Tibial nerve (tissue), 4 donors: Measurements from ENCODE around the gene ZNF319. TPM values are rescaled to one million over a fixed set of nuclear protein-coding genes. Genes with fewer than 3 reads are reported as not detected.

Experiments
- DNase-seq, 2 donors: peaks; one replicate each; pipeline ENCODE4 v3.0.0-alpha.2; 2019; ENCODE audit warnings: low spot score in 2 of 2
- H3K27ac ChIP-seq, 4 donors: fragments of 200-600 bp; sonication (generic) in 3 of 4; one replicate each; pipeline ENCODE4 v1.5.1; 2017 to 2019; ENCODE audit warnings: mild to moderate bottlenecking in 1 of 4
- H3K27me3 ChIP-seq, 2 donors: fragments of 200-600 bp; sonication (generic) in 1 of 2; one replicate each; pipeline versions ENCODE4 v1.5.1 to v1.6.0; 2017 to 2019
- H3K36me3 ChIP-seq, 3 donors: fragments of 200-600 bp; sonication (generic); one replicate each; pipeline ENCODE4 v1.5.1; 2018 to 2019
- H3K4me1 ChIP-seq, 4 donors: fragments of 200-600 bp; sonication (generic) in 3 of 4; one replicate each; pipeline ENCODE4 v1.5.1; 2017 to 2019
- H3K4me3 ChIP-seq, 4 donors: fragments of 200-600 bp; sonication (generic) in 3 of 4; one replicate each; pipeline ENCODE4 v1.5.1; 2017 to 2019; ENCODE audit warnings: mild to moderate bottlenecking in 1 of 4, moderate library complexity in 1 of 4
- H3K9me3 ChIP-seq, 4 donors: fragments of 200-600 bp; sonication (generic) in 3 of 4; one replicate each; pipeline ENCODE4 v1.5.1; 2017 to 2019
- EP300 ChIP-seq, 2 donors: sonication (generic); formaldehyde crosslinking; IDR thresholded peaks; one replicate each; pipeline ENCODE4 v1.6.1; 2017; ENCODE audit warnings: antibody characterized with exemption in 2 of 2, mild to moderate bottlenecking in 1 of 2
- POLR2A ChIP-seq, 2 donors: fragments of 450-650 bp; IDR thresholded peaks; one replicate each; pipeline ENCODE4 v1.6.1; 2017; ENCODE audit warnings: antibody characterized with exemption in 2 of 2, mild to moderate bottlenecking in 2 of 2, moderate library complexity in 2 of 2
- WGBS, 2 donors: methylation state at CpG; one replicate each; pipeline ENCODE4 v1.1.5; 2018; 5-methylcytosine and 5-hydroxymethylcytosine counted together
- total RNA-seq, 4 donors: library from RNA; depleted of rRNA; stranded (reverse); fragments of >200 nt; gene quantifications; one replicate each; pipeline ENCODE4 v1.1.0, GENCODE V29; 2016
- TF ChIP-seq, protein P1 (sequence below), 5 experiments: fragments of 200-600 bp in 3 of 5; fragments of 450-650 bp in 2 of 5; sonication (generic) in 3 of 5; IDR thresholded peaks; one replicate each; pipeline ENCODE4 v1.5.1; 2016 to 2019; ENCODE audit warnings: antibody characterized with exemption in 5 of 5, mild to moderate bottlenecking in 3 of 5, moderate library complexity in 2 of 5

ZNF319 gene
- total RNA-seq, 4 donors from 2014 or later = 7.5 to 11.6 (median 9.1) TPM

GRCh38 chr16:57970319-57970718 lies 30.2 kb downstream of the ZNF319 start:
- TF ChIP-seq POLR2A (IDR thresholded peaks at IDR 0.05) = no peak
- TF ChIP-seq EP300 (IDR thresholded peaks at IDR 0.05) = no peak
- TF ChIP-seq, protein P1, sequence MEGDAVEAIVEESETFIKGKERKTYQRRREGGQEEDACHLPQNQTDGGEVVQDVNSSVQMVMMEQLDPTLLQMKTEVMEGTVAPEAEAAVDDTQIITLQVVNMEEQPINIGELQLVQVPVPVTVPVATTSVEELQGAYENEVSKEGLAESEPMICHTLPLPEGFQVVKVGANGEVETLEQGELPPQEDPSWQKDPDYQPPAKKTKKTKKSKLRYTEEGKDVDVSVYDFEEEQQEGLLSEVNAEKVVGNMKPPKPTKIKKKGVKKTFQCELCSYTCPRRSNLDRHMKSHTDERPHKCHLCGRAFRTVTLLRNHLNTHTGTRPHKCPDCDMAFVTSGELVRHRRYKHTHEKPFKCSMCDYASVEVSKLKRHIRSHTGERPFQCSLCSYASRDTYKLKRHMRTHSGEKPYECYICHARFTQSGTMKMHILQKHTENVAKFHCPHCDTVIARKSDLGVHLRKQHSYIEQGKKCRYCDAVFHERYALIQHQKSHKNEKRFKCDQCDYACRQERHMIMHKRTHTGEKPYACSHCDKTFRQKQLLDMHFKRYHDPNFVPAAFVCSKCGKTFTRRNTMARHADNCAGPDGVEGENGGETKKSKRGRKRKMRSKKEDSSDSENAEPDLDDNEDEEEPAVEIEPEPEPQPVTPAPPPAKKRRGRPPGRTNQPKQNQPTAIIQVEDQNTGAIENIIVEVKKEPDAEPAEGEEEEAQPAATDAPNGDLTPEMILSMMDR (IDR thresholded peaks at IDR 0.05) = no peak
- no peak for DNase-seq
- WGBS, 2 donors = 76 to 79% methylated on average over 13 of the region's 13 CpGs
- Histone ChIP-seq H3K27me3 (no peaks in the 10 kb centered on the region), H3K27ac (no peak overlapping the region), H3K4me3 (no peak overlapping the region), H3K36me3 (no peaks in the 10 kb centered on the region), H3K9me3 (no peaks in the 10 kb centered on the region), H3K4me1 (peaks cover 0 to 3% (median 0%) of the 10 kb centered on the region in 4 donors)

DNA sequence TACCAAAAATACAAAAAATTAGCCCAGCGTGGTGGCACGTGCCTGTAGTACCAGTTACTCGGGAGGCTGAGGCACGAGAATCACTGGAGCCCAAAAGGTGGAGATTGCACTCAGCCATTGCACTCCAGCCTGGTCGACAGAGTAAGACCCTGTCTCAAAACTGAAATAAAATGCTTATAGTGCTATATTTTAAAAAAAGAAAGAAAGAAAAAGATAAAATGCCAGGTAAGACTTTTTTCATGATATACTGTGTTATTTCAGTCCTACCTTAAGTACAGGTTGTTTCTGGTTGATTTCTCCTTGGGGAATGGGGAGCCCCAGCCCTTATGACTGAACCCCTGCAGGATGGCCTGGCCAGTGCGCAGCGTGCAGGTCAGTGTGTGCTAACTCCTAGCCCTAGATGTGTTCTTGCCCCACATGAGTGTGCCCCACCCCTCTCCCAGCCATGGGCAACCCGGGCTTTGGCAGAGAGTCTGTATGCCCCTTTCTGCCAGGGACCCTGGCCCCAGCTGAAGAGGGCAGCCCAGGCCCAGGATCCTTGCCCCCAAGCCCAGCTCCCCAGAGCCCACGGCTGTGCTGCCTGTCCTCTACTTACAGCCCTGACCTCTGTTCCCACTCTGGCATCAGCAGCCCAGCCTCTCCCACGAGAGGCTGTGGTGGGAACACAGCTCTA lies 30.9 kb downstream of the ZNF319 start:
- no peak for DNase-seq
- no peaks in the 10 kb centered on the region for H3K36me3 ChIP-seq
- no peak overlapping the region for H3K27ac ChIP-seq
- no peaks in the 10 kb centered on the region for H3K9me3 ChIP-seq
- WGBS, 2 donors = 81 to 87% methylated on average over 9 of the region's 10 CpGs
- H3K4me1 ChIP-seq = peaks cover 0 to 3% (median 0%) of the 10 kb centered on the region in 4 donors
- TF ChIP-seq, protein P1 (IDR thresholded peaks at IDR 0.05) = no peak
- TF ChIP-seq POLR2A (IDR thresholded peaks at IDR 0.05) (no peak), EP300 (IDR thresholded peaks at IDR 0.05) (no peak)
- no peaks in the 10 kb centered on the region for H3K27me3 ChIP-seq
- H3K4me3 ChIP-seq = no peak overlapping the region

- TF ChIP-seq EP300 (IDR thresholded peaks at IDR 0.05) (no peak), POLR2A (IDR thresholded peaks at IDR 0.05) (no peak)
- TF ChIP-seq, protein P1 (IDR thresholded peaks at IDR 0.05) = no peak
- Histone ChIP-seq H3K9me3 (no peaks in the 10 kb centered on the region), H3K27ac (no peak overlapping the region), H3K36me3 (no peaks in the 10 kb centered on the region), H3K27me3 (no peaks in the 10 kb centered on the region), H3K4me1 (peaks cover 0 to 3% (median 0%) of the 10 kb centered on the region in 4 donors), H3K4me3 (no peak overlapping the region)
- no peak for DNase-seq
Observed at GRCh38 chr16:57967916-57968315, 32.6 kb downstream of the ZNF319 start.

DNA sequence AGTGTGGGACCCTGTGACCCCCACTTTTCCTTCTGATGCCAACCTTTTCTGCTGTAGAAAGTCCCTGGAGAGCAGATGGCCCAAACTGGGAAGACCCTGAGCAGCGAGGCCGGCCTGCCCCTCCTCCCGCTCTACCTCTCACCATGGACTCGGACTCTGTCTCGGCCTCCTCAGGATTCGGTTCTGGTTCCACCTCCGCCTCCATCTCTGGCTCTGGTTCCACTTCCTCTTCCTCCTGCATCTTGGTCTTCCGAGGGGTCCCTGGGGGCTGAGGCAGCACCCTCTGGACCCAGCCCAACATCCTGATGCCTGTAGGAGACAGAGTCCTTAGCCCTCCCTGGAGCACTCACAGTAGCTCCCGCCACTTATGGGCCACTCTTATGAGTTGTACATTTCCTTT lies 33.5 kb downstream of the ZNF319 start:
- DNase-seq = no peak
- Histone ChIP-seq H3K4me3 (no peak overlapping the region), H3K9me3 (no peaks in the 10 kb centered on the region), H3K4me1 (peaks cover 0 to 3% (median 0%) of the 10 kb centered on the region in 4 donors), H3K36me3 (no peaks in the 10 kb centered on the region), H3K27ac (no peak overlapping the region), H3K27me3 (no peaks in the 10 kb centered on the region)
- 75 to 88% methylated on average over 9 of the region's 9 CpGs for WGBS, 2 donors
- TF ChIP-seq, protein P1 (IDR thresholded peaks at IDR 0.05) = no peak
- TF ChIP-seq POLR2A (IDR thresholded peaks at IDR 0.05) (no peak), EP300 (IDR thresholded peaks at IDR 0.05) (no peak)

GRCh38 chr16:57966204-57966771 lies 34.2 kb downstream of the ZNF319 start:
- TF ChIP-seq, protein P1 (IDR thresholded peaks at IDR 0.05) = no peak
- TF ChIP-seq EP300 (IDR thresholded peaks at IDR 0.05) (no peak), POLR2A (IDR thresholded peaks at IDR 0.05) (no peak)
- no peaks in the 10 kb centered on the region for H3K9me3 ChIP-seq
- H3K4me1 ChIP-seq = peaks cover 0 to 3% (median 0%) of the 10 kb centered on the region in 4 donors
- DNase-seq = no peak
- no peak overlapping the region for H3K27ac ChIP-seq
- no peaks in the 10 kb centered on the region for H3K36me3 ChIP-seq
- H3K4me3 ChIP-seq = no peak overlapping the region
- H3K27me3 ChIP-seq = no peaks in the 10 kb centered on the region
- 33 to 55% methylated on average over 4 of the region's 4 CpGs for WGBS, 2 donors
